Gastroesophageal sphincter (tissue), 3 donors: Measurements from ENCODE around the gene POLR2J3.
"Not testable (repeated sequence)": the region's sequence is repeated elsewhere in the genome, so short reads cannot be mapped to it uniquely, and the experiment has no call there.

Experiments
- EP300 ChIP-seq: sonication (generic); formaldehyde crosslinking; IDR thresholded peaks from one replicate; pipeline ENCODE4 v1.6.1; 2017; ENCODE audit warnings: antibody characterized with exemption, mild to moderate bottlenecking
- POLR2A ChIP-seq, 2 donors: fragments of 450-650 bp; IDR thresholded peaks; one replicate each; pipeline ENCODE4 v1.6.1; 2017; ENCODE audit warnings: antibody characterized with exemption in 2 of 2, mild to moderate bottlenecking in 2 of 2, moderate library complexity in 1 of 2
- POLR2AphosphoS5 ChIP-seq: sonication (generic); formaldehyde crosslinking; IDR thresholded peaks from one replicate; pipeline ENCODE4 v1.6.1; 2017; ENCODE audit warnings: antibody characterized with exemption
- TF ChIP-seq, protein P1 (sequence below), 4 experiments: fragments of 200-600 bp in 2 of 4; fragments of 450-650 bp in 2 of 4; sonication (generic) in 1 of 4; IDR thresholded peaks; one replicate each; pipeline ENCODE4 v1.5.1; 2017 to 2019; ENCODE audit warnings: antibody characterized with exemption in 4 of 4, mild to moderate bottlenecking in 2 of 4, moderate library complexity in 2 of 4

DNA sequence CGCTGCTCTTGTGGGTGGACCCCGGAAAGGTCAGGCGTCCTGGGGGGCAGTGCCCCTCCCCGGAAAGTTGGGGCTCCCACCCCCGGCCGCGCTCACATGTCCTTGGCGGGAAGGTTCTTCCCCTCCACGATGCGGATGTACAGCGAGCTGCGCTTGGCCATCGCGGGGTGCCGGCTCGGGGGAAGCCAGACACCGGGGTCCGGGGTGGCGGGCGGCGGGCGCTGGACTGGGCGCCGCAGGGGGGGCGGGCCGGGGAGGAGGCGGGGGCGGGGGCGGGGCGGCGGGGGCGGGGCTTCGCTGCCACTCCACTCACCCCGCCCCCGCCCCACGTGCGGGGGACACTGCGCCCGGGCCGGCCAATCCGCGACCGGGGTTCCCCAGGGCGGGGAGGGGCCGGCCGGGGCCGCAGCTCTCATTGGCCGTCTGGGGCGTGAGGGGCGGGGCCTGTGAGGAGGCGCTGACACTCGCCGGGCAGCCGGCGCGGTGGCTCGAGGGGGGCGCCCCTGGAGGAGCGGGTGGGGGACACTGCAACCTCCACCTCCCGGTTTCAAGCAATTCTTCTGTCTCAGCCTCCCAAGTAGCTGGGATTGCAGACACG, 54.7 kb downstream of the POLR2J3 start, which contains the start of gene RASA4B:
- not testable (repeated sequence) for TF ChIP-seq EP300; POLR2AphosphoS5; POLR2A (IDR thresholded peaks at IDR 0.05)
- TF ChIP-seq, protein P1, sequence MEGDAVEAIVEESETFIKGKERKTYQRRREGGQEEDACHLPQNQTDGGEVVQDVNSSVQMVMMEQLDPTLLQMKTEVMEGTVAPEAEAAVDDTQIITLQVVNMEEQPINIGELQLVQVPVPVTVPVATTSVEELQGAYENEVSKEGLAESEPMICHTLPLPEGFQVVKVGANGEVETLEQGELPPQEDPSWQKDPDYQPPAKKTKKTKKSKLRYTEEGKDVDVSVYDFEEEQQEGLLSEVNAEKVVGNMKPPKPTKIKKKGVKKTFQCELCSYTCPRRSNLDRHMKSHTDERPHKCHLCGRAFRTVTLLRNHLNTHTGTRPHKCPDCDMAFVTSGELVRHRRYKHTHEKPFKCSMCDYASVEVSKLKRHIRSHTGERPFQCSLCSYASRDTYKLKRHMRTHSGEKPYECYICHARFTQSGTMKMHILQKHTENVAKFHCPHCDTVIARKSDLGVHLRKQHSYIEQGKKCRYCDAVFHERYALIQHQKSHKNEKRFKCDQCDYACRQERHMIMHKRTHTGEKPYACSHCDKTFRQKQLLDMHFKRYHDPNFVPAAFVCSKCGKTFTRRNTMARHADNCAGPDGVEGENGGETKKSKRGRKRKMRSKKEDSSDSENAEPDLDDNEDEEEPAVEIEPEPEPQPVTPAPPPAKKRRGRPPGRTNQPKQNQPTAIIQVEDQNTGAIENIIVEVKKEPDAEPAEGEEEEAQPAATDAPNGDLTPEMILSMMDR (IDR thresholded peaks at IDR 0.05) = not testable (repeated sequence)
